HL-60/S4 treated with retinoic acid at 250 ng/mL for 4 days and 3 days (cell line): ENCODE results near the gene NEK8.
"Not testable (repeated sequence)": the region's sequence is repeated elsewhere in the genome, so short reads cannot be mapped to it uniquely, and the experiment has no call there.

Experiments
- in situ Hi-C: fragments of 300-500 bp; cut with MboI; formaldehyde crosslinking; loops from 2 replicates; pipeline ENCODE4 v1.7.0; 2022; ENCODE audit warnings: low sequenced_read_pairs

The NEK8 gene

DNA sequence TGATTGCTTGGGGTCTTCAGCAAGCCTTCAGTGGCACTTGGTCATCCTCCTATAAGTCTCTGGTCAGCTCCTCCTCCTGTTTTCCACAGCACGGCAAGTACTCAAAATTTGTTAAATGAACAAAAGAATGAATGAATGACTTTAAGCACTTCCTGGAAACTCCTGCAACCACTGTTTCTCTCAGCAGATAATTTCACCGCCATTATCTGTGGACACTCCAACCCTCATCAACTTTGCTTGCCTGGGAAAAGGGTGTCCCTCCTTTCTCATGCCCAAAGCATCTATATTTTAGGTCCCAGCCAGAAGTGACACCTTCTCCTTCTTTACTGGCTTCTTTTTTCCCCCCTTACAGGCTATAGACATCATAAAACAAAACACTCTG is 21.3 kb upstream of the NEK8 start:
- in situ Hi-C loops = no loop called here

DNA sequence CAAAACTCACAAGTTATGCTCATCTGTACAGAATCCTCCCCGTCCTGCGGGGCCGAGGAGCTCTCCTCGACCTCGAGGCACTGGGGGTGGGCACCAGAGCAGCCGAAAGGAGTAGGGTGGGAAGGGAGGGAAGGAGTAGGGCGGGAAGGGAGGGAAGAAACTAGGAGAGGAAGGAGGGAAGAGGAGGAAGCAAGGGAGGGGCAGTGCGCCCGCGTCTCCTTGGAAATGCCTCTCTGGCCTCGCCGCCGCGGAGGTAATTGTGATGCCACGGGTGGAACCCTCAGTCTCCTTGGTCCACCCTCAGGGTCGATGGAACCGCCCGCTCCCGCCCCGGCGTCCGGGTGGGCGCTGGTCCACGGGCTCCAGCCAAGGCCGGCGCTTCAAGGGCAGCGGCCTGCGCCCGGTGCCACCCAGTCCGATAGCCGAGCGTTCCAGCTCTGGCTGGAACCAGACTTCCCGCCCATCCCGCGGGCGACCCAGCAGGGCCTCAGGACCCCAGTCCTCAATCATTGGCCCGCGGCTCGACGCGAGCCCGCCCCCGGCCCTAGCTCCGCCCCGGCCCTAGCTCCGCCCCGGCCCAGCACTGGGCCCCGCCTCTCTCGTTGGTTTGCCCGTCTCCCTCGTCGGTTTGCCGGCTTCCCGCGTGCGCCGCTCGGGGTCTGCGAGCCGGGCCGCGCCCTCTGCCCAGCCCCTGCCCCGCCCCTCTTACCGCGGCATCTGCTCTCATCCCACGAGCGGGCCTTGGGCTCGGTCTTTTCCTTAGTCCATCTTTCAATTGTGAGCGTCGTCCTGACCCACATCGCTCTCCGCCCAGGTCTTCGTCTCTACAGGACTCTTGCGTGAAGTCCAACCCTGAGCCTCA is 17.5 kb upstream of the NEK8 start:
- in situ Hi-C loops = no loop called here

DNA sequence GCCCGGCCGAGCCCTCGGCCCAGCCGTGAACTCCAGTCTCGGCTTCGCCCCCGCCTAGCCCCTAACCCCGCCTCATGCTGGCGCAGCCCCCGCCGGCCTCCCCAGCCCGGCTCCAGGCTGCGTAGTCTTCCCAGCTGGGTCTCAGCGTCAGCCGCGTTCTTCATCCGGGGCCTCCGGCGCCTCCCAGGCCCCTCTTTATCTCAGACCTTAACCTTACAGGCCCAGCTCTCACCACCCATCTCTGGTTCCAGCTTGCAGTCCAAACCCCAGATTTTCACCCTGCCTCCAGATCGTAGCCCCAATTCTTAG is 16.9 kb upstream of the NEK8 start, which contains the start of gene PROCA1:
PROCA1 (minus strand) TSS at position 166 of the 309 bp plus-strand sequence. CDS start 228 bp downstream, outside the sequence.
- in situ Hi-C loops = no loop called here

GRCh38 chr17:28712032-28712704 is 16.4 kb upstream of the NEK8 start:
- in situ Hi-C loops = no loop called here

- in situ Hi-C loops = no loop called here
Measured at GRCh38 chr17:28712705-28713415, 15.7 kb upstream of the NEK8 start.

DNA sequence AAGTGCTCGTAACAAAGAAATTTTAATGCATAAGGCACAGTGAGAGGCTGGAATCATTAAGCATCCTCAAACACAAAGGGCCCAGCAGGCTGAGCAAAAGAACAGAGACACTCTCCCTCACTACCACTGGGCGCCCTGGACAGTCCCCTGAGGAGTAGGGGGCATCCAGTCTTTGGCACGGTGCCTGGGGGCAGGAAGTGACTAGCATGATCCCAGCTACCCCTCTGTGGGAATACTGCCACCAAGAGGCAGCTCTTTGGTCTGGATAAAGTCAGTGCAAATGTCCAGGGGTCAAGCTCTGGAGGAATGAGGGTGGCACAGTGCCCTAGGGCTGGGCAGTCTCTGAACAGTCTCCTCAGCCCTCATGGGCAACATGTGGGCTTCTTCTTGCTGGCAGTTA is 14.3 kb upstream of the NEK8 start:
- in situ Hi-C loops = no loop called here

DNA sequence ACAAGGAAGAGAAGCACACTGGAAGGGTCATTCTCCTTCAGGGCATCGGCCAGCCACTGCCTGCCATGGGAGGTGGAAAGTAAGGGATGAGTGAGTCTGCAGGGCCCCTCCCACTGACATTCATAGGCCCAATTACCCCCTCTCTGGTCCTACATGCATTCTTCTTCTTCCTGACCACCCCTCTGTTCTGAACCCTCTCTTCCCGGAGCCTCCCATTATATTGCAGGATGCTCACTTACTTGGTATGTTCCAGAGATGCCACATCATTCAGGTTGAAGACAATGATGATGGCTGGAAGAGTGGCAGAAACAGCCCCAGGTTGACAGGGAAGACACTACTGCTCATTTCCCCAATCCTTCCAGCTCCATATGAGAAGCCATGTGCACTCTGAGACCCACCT is 13.4 kb upstream of the NEK8 start:
- in situ Hi-C loops = no loop called here

- in situ Hi-C loops = no loop called here
Measured at GRCh38 chr17:28716740-28717577, 11.6 kb upstream of the NEK8 start.

DNA sequence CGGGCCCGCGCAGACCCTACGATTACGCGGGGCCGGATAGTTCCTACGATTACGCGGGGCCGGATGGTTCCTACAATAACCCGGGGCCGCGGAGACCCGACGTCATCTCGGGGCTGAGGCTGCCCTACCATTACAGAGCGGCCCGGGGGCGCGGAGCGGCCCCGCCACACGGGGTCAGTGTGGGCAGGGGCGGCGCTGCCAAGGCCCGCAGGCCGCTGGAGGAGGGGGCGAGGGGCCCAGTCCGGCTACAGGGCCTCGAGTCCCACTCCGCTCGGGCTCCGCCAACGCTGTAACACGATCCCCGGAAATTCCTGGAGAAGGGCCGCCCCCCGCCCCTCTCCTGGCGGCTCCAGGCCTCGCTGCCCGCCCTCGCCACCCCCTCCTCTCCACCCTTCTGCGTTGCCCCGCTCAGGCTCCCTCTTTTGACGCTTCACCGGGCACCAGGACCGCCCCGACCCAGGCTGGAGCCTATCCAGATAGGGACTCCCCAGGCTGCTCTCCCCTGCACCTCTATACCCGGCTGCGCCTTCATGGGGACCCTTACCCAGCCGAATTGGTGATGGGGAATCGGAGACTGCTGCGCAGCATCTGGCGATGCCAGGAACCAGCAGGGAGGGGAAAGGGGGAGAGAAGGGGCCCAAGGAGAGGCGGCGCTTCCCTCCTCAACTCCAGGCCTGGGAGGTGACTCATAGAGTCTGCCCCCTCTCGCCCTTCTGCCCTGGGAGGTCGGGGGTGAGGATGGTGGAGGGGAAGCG is 10.8 kb upstream of the NEK8 start, which contains the start of gene RAB34:
RAB34 (minus strand) TSS at position 291 of the 755 bp plus-strand sequence. CDS start 602 bp downstream, outside the sequence.
- in situ Hi-C loops = no loop called here

DNA sequence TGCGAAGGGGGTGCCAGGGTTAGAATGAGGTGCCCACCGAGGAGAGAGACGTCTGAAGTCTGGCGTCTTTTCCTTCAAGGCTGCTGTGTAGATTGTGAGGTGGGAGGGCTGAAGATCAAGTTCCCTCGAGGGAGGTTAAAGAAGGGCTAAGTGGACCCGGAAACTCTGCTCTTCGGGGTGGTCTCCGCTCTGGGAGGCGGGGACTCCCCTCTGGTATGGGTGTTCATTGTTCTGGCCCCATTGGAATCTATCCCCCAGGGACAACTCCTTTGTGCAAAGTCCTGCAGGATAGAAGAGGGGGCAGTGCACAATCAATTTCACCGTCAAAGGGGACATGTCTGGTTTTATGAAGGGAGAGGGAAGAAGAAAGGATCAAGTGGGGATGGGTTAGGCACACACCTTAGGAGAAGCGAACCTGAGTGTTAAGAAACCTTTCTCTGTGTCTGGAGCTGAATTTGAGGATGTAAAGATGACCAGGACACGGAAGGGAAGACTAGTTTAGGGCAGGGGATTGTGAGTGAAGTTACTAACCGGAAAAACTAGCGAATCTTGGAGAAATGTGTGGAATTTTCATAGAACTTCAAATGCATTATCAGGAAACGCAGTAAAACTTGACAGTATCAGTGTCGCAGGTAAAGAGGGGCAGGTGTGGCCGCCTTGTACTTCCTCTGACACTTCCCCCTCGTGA is 10.1 kb upstream of the NEK8 start:
- in situ Hi-C loops = no loop called here

DNA sequence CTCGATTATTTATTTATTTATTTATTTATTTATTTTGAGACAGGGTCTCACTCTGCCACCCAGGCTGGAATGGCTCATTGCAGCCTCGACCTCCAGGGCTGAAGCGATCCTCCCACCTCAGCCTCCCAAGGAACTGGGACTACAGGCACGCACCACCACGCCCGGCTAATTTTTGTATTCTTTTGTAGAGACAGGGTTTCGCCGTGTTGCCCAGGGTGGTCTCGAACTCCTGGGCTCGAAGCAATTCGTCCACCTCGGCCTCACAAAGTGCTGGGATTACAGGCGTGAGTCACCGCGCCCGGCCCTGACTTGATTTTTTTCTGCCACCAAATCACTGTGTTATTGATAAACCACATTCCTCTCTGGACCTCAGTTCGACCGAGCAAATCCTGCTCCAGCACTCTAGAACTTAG is 9.6 kb upstream of the NEK8 start:
- in situ Hi-C loops = no loop called here

GRCh38 chr17:28720247-28720996 is 8.2 kb upstream of the NEK8 start:
- in situ Hi-C loops = no loop called here

DNA sequence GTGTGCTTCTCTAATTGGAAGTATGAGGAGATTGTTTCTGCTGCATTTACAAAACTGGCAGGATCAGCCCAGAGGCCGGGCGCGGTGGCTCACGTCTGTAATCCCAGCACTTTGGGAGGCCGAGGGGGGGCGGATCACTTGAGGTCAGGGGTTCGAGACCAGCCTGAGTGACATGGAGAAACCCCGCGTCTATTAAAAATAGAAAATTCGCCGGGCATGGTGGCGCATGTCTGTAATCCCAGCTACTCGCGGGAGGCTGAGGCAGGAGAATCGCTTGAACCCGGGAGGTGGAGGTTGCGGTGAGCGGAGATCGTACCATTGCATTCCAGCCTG is 7.6 kb upstream of the NEK8 start:
- in situ Hi-C loops = not testable (repeated sequence)

- in situ Hi-C loops = no loop called here
Measured at GRCh38 chr17:28722417-28723158, 6.0 kb upstream of the NEK8 start.

- in situ Hi-C loops = no loop called here
Measured at GRCh38 chr17:28723159-28723835, 5.3 kb upstream of the NEK8 start.

- in situ Hi-C loops = not testable (repeated sequence)
Measured at GRCh38 chr17:28723836-28724499, 4.6 kb upstream of the NEK8 start.
